Brain pericyte (primary cell): Measurements from ENCODE around the gene ANKFN1.
"Not testable (repeated sequence)": the region's sequence is repeated elsewhere in the genome, so short reads cannot be mapped to it uniquely, and the experiment has no call there.

Experiments used
- DNase-seq: peaks from one replicate; pipeline ENCODE4 v3.0.0-alpha.2; 2012; ENCODE audit warnings: low read depth, low spot score

Gene ANKFN1

DNA sequence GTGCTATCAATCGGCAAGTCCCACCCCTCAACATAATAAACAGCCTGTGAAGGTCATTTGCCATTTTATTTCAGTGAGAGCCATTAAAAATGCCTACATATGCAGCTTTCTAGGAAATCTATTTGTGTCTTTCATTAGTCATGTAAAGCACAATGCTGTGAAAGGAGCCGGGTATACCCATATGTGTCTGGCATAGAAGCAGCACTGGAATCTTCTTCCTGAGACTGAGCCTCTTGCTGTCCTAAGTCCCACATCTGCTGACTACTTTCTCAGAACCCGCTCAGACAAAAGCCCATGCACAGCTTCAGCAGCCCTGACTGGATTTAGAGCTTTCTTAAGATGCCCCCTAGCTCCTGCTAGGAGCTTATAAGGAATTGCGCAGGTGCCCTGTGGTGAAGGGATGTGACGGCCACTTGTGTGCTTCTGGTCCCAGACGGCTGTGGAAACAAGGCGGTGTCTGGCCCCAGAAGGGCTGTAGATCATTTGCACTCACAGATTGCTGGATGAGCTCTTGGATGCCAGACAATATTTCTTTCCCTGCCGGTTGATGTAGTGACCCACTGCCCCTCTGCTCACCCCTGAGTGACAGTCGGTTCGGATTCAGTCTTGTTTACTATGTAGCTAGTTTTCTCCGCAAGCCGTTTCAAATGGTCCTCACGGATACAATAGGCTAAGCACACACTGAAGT lies 172.2 kb downstream of the ANKFN1 start:
- no peak for DNase-seq

DNA sequence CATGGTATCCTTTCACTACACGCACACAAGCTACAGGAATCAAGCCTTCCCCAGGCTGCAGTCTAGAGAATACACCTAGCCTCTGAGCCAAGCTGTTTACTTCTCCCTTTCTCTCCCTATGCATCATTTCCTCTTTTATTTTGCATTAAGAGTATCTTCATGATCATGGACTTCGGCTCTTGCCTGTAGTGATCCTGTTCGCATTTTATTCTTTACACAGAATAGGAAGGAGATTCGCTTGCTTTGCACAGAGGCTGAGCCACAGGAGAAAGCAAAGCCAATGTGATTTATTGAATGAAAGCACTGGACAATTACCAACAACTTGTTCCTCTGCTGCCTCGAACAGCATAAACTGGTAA lies 172.7 kb downstream of the ANKFN1 start:
- DNase-seq: no peak

DNA sequence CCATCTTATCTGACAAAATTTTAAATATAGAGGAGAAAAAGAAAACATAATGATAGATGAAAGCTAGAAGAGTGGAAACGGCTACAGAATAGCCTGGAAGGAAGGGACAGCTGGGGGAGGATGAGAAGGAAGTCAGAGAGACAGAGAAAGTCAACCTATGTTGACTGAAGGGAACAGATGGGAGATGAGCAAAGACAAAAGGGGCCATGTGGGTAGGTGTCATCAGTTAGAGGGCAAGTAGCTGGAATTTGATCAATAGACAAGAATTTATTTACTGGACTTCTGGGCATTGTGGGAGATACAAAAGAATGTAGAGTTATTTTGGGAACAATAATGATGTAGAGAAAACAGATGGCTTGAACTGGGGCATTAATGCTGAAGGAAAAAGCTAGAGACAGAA lies 194.4 kb downstream of the ANKFN1 start:
- DNase-seq: no peak

DNA sequence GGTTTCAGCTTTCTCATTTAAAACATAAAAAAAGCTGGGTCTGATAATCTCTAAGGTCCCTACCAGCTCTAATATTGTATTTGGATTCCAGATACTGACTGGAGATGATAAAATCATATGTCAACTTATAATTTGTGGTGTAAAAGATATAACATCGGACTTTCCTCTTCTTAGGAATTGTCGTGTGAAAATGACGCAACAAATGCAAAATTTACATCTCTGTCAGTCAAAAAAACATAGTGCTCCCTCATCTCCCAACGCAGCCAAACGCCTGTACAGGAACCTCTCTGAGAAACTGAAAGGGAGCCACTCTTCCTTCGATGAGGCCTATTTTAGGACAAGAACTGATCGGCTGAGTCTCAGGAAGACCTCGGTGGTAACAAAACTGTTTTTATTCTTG lies 197.3 kb downstream of the ANKFN1 start:
- DNase-seq: no peak

DNA sequence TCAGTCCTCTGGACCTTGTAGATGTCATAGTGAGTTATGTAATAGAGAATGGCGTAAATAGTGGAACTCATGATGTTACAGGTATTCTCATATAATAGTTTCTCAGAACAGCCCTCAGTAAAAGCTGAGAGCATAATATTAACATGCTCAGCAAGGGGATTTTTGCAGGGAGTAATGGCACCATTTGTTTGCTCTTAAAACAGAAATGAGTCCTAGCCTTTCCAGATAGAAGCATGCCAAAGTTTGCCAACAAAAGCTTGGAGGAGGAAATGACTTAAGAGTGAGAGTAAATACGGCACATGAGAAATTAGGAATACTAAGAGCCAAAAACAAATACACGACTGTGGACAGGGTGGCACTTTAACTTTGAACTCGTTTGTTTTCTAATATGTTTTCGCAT lies 198.4 kb downstream of the ANKFN1 start:
- DNase-seq: no peak

DNA sequence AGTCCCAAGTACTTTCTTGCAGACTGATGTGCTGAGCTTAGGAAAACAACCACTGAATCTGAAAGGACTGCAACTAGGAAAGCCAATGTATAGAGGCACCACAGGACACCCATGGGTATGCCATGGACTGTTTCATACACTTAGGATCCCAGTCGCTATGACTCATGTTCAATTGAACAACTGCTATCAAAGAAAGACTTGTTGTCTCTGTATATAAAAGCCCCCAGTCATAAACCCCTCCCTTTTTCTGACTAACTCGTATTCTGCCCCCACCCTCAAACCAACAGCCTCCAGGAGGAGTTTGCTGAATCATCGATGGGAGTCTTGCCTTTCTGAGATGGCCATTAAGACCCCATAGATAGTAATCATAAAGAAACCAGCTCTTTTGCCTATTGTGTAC lies 205.4 kb downstream of the ANKFN1 start:
- no peak for DNase-seq

DNA sequence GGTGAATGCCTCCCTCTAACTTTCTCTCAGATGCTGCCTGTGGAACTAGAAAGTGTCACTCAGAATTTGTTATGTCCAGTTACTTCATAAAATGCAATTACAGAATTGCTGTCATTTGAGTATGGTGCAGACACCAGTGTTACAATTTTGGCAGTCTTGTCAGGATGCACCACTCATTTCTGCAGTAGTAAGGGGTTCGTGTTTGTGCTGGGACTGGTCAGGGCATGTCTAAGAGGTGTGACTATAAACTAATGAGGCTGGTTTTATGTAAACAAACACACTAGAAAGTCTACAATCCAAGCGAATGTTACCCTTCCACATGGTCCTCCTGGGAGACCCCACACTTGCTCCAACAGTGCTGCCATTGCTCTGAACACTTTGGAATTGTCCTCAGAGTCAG lies 206.2 kb downstream of the ANKFN1 start:
- DNase-seq: no peak

DNA sequence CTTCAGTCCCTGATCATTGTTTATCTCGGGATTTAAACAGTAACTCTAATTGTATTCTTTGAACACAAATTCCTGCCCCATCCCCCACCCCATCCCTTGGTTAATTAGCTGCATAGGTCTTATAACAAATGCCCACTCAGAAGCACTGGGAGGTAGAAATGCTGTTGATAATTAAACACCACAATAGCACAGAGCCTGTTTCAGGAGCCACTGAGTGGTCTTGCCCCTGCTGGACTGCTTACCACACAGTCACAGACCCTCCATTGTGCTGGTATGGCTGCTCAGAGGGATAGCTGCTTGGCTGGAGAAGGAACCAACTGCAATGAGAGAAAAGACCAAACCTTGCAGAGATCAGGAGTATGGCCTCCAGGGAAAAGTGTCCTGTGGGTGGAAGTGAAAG lies 214.1 kb downstream of the ANKFN1 start:
- DNase-seq: no peak

DNA sequence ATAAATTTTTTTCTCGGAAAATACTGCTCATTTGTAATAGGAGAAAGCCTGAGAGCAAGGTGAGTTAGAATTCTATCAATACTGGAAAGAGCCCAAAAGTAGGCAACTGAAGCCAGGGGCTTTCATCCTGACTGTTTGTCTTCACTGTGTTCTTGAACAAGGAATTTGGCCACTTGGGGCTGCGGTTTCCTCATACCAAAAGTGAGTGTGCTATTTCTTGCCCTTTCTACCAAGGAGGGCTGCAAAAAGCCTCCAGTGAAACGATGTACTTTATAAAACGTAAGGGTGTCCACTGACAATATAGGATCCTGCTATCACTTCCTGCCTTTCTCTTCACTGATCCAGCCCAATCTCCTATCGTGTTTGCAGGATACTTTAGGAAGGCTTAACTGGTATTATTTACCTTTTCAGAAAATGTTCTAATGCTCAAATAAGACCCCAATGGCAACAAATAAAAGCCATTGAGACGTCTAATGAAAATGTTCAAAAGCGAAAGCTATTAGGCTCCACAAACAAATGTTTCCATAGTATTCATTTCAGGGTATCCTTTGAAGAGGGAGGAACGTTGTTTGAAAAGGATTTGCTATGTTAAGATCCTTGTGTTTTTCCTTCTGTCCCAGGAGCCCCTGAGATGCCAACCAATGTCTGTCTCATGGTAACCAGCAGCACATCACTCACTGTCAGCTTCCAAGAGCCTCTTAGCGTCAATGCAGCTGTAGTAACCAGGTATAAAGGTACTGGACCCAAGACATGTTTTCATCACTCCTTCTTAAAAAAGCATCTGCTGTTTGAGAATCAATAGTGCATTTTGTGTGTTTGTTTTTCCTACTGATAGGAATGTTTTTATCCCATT lies 220.9 kb downstream of the ANKFN1 start:
- no peak for DNase-seq

DNA sequence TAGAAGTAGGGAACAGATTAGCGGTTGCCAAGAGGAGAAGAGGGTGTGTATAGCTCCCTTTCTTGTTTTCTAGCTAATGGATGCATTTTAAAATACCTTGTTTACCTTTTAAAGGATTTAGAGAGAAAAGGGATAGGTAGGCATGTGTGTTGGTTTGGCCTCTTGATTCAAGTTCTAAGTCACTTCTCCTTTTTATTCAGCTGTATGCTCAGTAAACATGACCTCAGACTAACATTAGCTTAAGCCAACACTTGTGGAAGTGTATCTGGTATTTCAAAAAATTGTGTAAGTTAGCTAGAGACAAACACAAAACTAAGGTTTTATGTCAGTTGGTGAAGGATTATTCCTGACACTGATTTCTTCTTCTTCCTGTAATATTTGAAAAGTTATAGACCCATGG lies 236.1 kb downstream of the ANKFN1 start:
- no peak for DNase-seq

DNA sequence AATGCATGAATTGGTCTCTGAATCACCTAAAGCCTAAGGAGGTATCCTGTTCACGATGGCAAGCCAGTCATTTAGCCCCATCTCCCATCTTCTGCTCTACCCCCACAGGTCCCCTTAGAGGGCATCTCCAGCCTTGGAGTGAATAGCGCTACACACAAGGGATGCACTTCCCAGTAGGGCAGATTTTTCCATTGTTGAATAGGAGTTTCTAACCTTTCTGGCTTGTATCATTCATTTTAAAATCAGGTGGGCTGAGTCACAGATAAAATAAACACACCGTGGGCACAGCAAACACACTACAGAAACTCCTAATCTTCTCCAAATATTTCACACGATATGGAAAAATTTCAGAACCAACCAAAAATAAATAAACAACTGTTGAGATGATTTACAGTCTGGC lies 239.0 kb downstream of the ANKFN1 start:
- DNase-seq: no peak

DNA sequence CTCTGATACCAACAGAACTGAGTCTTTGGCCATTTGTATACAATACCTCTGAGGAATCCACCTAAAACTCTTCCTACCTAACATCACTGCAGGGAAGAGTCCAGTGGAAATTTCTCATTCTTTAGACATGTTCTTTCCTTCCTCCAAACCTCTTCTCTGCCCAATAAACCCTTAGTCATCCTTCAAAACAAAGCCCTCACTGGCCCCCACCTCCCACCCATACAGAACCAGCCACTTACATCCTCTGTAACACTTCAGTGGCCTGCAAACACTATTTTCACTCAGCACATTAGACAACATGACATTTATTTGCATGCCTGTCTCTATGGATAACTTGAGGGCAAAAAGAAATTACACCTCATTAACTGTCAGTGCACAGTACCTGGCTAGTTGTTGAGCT lies 239.9 kb downstream of the ANKFN1 start:
- DNase-seq: no peak

DNA sequence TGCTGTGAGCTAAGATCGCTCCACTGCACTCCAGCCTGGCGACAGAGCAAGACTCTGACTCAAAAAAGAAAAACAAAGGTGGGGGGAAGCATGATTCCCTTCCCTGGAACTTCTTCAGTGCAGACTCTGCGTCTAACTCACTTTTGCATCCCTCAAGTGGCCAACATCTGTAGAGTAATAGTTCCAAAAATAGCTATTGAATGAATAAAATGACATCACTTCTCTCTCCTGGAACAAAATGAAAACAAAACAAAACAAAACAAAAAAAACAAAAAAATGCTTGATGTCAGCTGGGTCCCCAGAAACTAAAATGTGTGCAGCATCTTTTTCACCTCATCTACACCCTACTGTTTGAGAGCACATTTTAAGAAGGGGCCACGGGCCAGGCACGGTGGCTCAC lies 242.5 kb downstream of the ANKFN1 start:
- DNase-seq: no peak

DNA sequence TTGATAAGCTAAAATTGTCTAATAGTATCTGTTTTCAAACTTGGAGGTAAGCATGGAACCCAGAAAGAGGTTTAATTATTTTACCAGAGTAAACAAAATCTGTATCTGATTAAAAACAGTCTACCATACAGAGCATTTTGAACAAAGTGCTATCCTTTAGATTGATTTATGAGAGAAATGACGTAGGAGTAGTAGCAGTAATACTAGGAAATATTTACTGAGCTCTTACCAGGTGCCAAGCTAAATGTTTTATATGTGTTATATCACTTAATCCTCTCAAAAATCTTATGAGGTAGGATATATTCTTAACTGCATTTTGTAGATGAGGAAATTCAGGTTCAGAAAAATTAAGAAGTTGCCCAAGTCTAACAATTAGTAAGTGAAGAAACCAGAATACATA lies 253.8 kb downstream of the ANKFN1 start:
- no peak for DNase-seq

DNA sequence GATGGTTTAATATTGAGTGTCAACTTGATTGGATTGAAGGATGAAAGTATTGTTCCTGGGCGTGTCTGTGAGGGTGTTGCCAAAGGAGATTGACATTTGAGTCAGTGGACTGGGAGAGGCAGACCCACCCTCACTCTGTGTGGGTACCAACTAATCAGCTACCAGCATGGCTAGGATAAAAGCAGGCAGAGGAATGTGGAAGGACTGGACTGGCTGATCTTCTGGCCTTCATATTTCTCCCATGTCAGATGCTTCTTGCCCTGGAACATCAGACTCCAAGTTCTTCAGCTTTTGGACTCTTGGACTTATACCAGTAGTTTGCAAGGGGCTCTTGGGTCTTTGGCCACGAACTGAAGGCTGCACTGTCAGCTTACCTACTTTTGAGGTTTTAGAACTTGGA lies 259.1 kb downstream of the ANKFN1 start:
- not testable (repeated sequence) for DNase-seq

DNA sequence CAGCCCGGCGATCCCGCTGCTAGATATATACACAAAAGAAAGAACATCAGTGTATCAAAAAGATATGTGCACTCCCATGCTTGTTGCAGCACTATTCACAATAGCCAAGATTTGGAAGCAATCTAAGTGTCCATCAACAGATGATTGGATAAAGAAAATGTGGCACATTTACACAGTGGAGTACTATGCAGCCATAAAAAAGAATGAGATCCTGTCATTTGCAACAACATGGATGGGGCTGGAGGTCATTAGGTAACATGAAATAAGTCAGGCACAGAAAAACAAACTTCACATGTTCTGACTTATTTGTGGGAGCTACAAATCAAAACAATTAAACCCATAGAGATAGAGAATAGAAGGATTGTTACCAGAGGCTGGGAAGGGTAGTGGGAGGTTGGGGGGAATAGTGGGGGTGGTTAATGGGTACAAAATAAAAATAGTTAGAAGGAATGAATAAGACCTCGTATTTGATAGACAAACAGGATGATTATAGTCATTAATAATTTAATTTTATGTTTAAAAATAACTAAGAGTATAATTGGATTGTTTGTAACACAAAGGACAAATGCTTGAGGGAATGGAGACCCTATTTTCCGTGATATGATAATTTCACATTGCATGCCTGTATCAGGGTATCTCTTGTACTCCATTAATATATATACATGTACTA lies 263.5 kb downstream of the ANKFN1 start:
- no peak for DNase-seq

DNA sequence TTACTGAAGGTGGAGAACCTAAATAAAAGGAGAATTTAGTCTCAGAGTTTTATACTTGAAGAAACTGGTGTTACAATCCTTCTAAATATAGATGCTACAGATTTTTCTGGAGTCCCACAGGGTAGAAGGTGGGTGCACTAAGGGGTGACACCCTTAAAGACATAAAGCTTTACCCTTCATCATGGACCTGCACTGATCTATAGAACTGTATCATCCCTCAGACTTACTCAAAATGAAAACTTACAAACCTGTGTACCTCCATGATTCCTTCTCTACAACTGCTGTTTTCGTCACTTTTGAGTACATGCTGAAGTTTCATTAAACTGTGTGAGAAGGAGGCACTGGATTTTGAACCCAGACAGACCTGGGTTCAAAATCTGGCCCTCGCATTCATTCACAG lies 270.7 kb downstream of the ANKFN1 start:
- DNase-seq: no peak

DNA sequence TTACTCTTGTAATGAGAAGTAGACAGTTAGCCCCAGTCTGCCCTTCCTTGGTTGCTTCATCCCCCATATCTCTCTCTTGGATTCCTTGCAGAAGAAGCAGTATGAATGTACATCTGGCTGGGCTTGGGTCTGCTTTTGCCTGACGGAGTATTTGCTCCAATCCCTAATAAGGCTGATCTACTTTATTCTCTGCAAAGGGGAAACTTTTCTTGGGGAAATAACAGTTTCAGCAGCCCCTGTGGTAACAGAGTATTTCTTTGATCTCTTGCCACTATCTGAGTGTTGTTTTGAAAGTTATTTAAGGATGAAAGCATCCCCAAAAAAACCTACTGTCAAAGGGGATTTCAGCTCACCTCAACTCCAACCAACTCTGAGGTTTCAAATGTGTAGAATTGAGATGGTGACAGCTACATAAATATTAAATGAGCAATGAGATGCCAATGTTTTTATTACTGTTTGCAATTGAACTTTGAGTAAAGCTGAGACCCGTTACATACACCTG lies 271.3 kb downstream of the ANKFN1 start:
- no peak for DNase-seq

DNA sequence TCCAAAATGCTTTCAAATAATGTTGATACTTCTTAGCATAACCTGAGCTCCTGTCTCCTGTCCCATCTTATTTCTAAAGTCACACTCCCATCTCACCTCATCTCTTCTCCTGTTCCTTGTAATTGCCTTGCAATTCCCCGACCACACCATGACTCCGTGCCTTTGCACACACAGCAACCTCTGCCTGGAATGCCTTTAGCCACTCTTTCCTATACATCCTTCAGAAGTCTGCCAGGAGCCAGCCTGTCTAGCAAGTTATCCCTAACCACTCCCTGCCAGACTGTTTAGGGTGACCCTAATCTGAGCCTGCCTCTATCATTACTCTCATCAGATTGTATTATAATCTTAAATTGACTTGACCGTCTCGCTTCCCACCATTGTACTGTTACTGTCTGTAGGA lies 272.2 kb downstream of the ANKFN1 start:
- DNase-seq: no peak

DNA sequence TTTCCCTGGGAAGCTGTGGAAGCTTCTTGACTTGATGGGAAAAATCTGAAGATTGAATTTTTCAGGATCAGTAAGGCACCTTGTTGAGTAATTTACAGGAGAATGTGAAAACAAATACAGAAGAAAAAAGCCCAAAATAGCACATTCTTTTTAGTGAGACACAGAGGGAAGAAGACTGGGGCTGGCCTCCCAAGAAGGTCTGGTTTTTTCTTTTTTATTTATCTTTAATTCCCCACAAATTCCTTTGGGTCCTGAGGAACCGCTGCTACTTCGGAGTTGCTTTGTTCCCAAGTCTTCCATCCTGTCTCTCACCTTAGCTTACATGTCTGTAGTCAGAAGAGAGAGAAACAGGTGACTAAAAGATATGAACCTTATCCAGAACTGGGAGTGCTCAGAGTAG lies 273.6 kb downstream of the ANKFN1 start:
- no peak for DNase-seq

DNA sequence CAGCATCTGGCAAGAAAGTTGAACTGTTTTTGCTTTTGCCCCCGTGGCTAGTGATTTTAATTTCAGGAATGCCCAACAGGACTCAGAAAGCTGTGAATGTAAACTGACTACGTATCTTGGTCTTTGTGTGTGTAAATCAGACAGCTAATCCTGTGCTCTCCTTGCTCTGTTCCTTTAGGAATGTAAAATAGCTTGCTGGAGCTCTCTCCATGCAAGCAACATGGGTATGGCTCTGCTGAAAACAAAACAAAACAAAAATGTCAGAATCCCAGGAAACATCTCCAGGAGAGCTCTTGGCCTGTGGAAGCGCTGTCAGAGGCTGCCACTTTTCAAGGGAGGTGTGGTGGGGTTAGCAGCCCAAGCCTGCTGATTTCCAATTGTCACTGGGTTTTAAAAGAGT lies 278.5 kb downstream of the ANKFN1 start:
- DNase-seq: no peak

DNA sequence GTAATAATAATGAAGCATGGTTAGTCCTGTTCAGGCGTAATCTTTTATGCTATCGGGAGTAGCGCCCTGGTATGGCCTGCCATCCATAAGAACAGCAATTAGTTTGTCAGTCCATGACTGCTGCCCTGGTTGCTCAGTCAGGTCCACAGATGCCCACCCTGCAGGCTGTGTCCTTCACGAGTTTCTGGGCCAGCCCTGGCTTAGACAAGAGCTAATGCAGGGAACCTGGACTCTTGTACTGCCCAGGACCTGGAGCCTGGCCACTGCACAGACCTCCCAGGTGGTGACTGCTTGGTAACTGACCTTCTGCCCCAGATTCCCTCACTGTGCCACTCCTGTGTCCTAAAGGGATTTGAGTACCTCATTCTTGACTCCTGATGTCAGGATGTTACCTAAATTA lies 279.2 kb downstream of the ANKFN1 start:
- no peak for DNase-seq

DNA sequence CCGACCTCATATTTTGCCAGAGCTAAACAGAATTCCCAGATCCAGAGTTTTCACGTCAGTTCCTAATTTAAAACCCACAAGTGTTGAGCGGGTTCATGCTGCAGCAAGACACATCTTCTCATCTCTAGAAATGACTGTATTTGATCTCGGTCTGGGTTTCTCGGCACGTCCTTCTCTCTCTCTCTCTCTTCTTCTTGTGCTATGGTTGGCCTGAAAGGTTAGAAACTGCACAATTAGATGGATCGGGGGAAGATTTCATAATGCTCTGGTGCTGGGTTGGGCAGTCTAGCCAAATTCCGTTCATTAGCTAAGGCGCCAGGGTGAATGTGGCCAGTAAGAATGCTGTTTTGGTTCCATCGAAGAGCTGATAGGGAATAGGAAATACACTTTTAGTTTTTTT lies 281.3 kb downstream of the ANKFN1 start:
- no peak for DNase-seq
